ENCODE measurements around the gene ADH4.

DNA sequence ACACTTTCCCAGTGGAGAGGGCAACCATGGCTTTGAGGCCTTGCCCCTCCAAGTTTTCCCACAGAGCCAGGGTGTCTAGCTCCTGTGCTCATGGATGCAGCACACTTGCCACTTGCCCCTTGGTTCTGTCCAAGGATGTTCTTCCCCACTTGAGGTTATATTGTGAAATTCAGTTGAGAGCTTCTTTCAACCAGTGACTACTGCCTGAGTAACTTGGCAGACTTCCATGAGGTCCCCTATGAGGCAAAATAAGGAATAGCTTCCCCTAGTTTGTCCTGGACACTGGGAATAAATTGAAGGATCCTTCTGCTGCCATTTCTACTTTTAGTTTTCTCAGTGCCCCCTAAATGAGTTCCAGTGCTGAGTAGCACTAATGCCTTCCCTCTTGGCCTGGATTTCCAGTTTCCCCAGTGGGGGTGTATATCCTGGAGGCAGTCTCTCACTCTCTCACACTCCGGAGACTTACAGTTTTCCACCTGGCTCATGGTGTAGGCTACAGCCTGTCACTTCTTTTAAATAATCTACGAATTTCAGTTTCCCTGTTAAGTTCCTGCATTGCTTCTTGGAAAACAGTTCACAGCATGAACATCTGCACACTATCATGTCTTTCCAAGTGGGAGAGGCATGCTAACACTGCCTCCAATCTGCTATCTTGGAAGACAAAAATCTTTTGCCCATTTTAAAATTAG, 36.4 kb upstream of the ADH4 start:
- TF ChIP-seq, protein P1, sequence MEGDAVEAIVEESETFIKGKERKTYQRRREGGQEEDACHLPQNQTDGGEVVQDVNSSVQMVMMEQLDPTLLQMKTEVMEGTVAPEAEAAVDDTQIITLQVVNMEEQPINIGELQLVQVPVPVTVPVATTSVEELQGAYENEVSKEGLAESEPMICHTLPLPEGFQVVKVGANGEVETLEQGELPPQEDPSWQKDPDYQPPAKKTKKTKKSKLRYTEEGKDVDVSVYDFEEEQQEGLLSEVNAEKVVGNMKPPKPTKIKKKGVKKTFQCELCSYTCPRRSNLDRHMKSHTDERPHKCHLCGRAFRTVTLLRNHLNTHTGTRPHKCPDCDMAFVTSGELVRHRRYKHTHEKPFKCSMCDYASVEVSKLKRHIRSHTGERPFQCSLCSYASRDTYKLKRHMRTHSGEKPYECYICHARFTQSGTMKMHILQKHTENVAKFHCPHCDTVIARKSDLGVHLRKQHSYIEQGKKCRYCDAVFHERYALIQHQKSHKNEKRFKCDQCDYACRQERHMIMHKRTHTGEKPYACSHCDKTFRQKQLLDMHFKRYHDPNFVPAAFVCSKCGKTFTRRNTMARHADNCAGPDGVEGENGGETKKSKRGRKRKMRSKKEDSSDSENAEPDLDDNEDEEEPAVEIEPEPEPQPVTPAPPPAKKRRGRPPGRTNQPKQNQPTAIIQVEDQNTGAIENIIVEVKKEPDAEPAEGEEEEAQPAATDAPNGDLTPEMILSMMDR (IDR thresholded peaks at IDR 0.05) = no peak
- TF ChIP-seq POLR2A (IDR thresholded peaks at IDR 0.05) = no peak
